HEK293 (cell line): ENCODE results near the gene PSEN1.

Experiments used
- CTCF ChIA-PET: fragments of 350-600 bp; formaldehyde crosslinking; extraction: SDS; loops from one replicate; lab custom pipeline; 2021; ENCODE audit warnings: antibody characterized with exemption; lab: Yijun Ruan, JAX
- POLR2A ChIA-PET: fragments of 300-600 bp; formaldehyde crosslinking; extraction: SDS; loops from one replicate; lab custom pipeline; 2020; ENCODE audit warnings: antibody characterized with exemption, inconsistent platforms; lab: Yijun Ruan, JAX
- H3K27ac ChIP-seq: fragments of 200-500 bp; sonication (Bioruptor generic); 2 replicates; pipeline ENCODE4 v1.5.1; 2014; ENCODE audit warnings: low read depth, low read length, control low read depth, inconsistent platforms; ENCODE audit errors: extremely low read depth
- H3K36me3 ChIP-seq, 2 experiments: fragments of 200-500 bp in 1 of 2; sonication (Bioruptor generic) in 1 of 2; 1 replicate in 1 of 2; 2 replicates in 1 of 2; pipeline ENCODE4 v1.5.1; 2014 to 2017; ENCODE audit warnings: inconsistent platforms in 2 of 2, low read length in 2 of 2; ENCODE audit not compliant: control insufficient read depth in 2 of 2, insufficient read depth in 1 of 2
- H3K4me1 ChIP-seq: fragments of 200-500 bp; sonication (Bioruptor generic); 2 replicates; pipeline ENCODE4 v1.5.1; 2014; ENCODE audit warnings: mild to moderate bottlenecking, low read length, inconsistent platforms; ENCODE audit not compliant: control insufficient read depth, insufficient read depth
- H3K4me3 ChIP-seq: 2 replicates; pipeline ENCODE4 v1.5.1; 2011; ENCODE audit warnings: low read depth, mild to moderate bottlenecking, control low read depth, low read length, moderate library complexity
- H3K9me3 ChIP-seq: fragments of 200-500 bp; sonication (Bioruptor generic); 2 replicates; pipeline ENCODE4 v1.5.1; 2014; ENCODE audit warnings: low read depth, low read length, inconsistent platforms; ENCODE audit not compliant: control insufficient read depth, insufficient read depth
- FEZF1 ChIP-seq: fragments of 450-650 bp; formaldehyde crosslinking; IDR thresholded peaks from 2 replicates; pipeline ENCODE4 v1.5.1; 2016; ENCODE audit warnings: missing biosample characterization, missing genetic modification characterization
- HOXA7 ChIP-seq: sonication (generic); formaldehyde crosslinking; IDR thresholded peaks from 2 replicates; pipeline ENCODE4 v1.8.1; 2022; ENCODE audit warnings: missing genetic modification reagents, borderline replicate concordance
- KLF8 ChIP-seq: fragments of 450-650 bp; formaldehyde crosslinking; IDR thresholded peaks from 2 replicates; pipeline ENCODE4 v1.5.1; 2016; ENCODE audit warnings: missing biosample characterization, missing genetic modification characterization
- RBAK ChIP-seq: fragments of 450-650 bp; formaldehyde crosslinking; IDR thresholded peaks from 2 replicates; pipeline ENCODE4 v1.5.1; 2016; ENCODE audit warnings: missing biosample characterization, missing genetic modification characterization
- SP2 ChIP-seq: fragments of 450-650 bp; formaldehyde crosslinking; IDR thresholded peaks from 2 replicates; pipeline ENCODE4 v1.5.1; 2016; ENCODE audit warnings: missing biosample characterization, missing genetic modification characterization
- ZBTB1 ChIP-seq: fragments of 450-650 bp; formaldehyde crosslinking; IDR thresholded peaks from 2 replicates; pipeline ENCODE4 v1.5.1; 2016; ENCODE audit warnings: missing biosample characterization, missing genetic modification characterization
- ZBTB20 ChIP-seq: fragments of 450-650 bp; formaldehyde crosslinking; IDR thresholded peaks from 2 replicates; pipeline ENCODE4 v1.5.1; 2016; ENCODE audit warnings: missing biosample characterization, missing genetic modification characterization
- ZBTB7A ChIP-seq: fragments of 450-650 bp; formaldehyde crosslinking; IDR thresholded peaks from 2 replicates; pipeline ENCODE4 v1.5.1; 2016; ENCODE audit warnings: low read depth, missing biosample characterization, missing genetic modification characterization
- ZEB2 ChIP-seq: fragments of 450-650 bp; formaldehyde crosslinking; IDR thresholded peaks from 2 replicates; pipeline ENCODE4 v1.5.1; 2016; ENCODE audit warnings: missing biosample characterization, missing genetic modification characterization
- ZNF112 ChIP-seq: fragments of 450-650 bp; formaldehyde crosslinking; IDR thresholded peaks from 2 replicates; pipeline ENCODE4 v1.5.0; 2017; ENCODE audit warnings: missing biosample characterization, missing genetic modification characterization
- ZNF530 ChIP-seq: fragments of 450-650 bp; formaldehyde crosslinking; IDR thresholded peaks from 2 replicates; pipeline ENCODE4 v1.5.1; 2016; ENCODE audit warnings: low read depth, missing biosample characterization, missing genetic modification characterization
- ZNF629 ChIP-seq: fragments of 450-650 bp; formaldehyde crosslinking; IDR thresholded peaks from 2 replicates; pipeline ENCODE4 v1.5.1; 2017; ENCODE audit warnings: missing biosample characterization, missing genetic modification characterization
- ZNF785 ChIP-seq: fragments of 450-650 bp; formaldehyde crosslinking; IDR thresholded peaks from 2 replicates; pipeline ENCODE4 v1.5.1; 2016; ENCODE audit warnings: missing biosample characterization, missing genetic modification characterization
- ZNF792 ChIP-seq: fragments of 450-650 bp; formaldehyde crosslinking; IDR thresholded peaks from 2 replicates; pipeline ENCODE4 v1.5.1; 2016; ENCODE audit warnings: missing biosample characterization, missing genetic modification characterization
- TF ChIP-seq, protein P1 (sequence below): fragments of 450-650 bp; formaldehyde crosslinking; IDR thresholded peaks from 2 replicates; pipeline ENCODE4 v1.5.1; 2017; ENCODE audit warnings: missing biosample characterization, missing genetic modification characterization
- TF ChIP-seq, protein P2 (sequence below): fragments of 450-650 bp; formaldehyde crosslinking; IDR thresholded peaks from 2 replicates; pipeline ENCODE4 v1.5.1; 2016; ENCODE audit warnings: missing biosample characterization, missing genetic modification characterization
- TF ChIP-seq, protein P3 (sequence below): fragments of 450-650 bp; formaldehyde crosslinking; IDR thresholded peaks from 2 replicates; pipeline ENCODE4 v1.5.1; 2016; ENCODE audit warnings: missing biosample characterization, missing genetic modification characterization
- TF ChIP-seq, protein P4 (sequence below): fragments of 450-650 bp; formaldehyde crosslinking; IDR thresholded peaks from 2 replicates; pipeline ENCODE4 v1.5.1; 2016; ENCODE audit warnings: missing biosample characterization, missing genetic modification characterization

The PSEN1 gene

DNA sequence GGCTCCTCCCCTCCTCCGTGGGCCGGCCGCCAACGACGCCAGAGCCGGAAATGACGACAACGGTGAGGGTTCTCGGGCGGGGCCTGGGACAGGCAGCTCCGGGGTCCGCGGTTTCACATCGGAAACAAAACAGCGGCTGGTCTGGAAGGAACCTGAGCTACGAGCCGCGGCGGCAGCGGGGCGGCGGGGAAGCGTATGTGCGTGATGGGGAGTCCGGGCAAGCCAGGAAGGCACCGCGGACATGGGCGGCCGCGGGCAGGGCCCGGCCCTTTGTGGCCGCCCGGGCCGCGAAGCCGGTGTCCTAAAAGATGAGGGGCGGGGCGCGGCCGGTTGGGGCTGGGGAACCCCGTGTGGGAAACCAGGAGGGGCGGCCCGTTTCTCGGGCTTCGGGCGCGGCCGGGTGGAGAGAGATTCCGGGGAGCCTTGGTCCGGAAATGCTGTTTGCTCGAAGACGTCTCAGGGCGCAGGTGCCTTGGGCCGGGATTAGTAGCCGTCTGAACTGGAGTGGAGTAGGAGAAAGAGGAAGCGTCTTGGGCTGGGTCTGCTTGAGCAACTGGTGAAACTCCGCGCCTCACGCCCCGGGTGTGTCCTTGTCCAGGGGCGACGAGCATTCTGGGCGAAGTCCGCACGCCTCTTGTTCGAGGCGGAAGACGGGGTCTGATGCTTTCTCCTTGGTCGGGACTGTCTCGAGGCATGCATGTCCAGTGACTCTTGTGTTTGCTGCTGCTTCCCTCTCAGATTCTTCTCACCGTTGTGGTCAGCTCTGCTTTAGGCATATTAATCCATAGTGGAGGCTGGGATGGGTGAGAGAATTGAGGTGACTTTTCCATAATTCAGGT is at the start of gene PSEN1 (continued):
- TF ChIP-seq, protein P1, sequence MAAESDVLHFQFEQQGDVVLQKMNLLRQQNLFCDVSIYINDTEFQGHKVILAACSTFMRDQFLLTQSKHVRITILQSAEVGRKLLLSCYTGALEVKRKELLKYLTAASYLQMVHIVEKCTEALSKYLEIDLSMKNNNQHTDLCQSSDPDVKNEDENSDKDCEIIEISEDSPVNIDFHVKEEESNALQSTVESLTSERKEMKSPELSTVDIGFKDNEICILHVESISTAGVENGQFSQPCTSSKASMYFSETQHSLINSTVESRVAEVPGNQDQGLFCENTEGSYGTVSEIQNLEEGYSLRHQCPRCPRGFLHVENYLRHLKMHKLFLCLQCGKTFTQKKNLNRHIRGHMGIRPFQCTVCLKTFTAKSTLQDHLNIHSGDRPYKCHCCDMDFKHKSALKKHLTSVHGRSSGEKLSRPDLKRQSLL (tag by site-specific recombination), result peak; percentile 61; the same call in 1 of the 2 replicates
- TF ChIP-seq ZNF792 (no peak), ZNF629 (peak; percentile 74)

DNA sequence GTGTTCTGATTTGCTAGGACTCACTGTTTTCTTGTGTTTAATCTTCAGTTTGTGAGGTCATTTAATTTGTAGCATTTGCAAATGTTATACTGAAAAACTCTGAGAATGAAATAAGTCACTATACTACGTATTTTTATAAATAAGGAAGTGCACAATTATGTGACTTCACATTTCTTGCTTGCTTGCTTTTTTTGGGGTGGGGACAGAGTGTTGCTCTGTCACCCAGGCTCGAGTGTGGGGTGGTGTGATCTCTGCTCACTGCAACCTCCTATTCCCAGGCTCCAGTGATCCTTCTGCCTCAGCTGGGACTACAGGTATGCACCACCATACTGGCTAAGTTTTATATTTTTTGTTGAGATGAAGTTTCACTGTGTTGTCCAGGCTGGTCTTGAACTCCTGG is 45.3 kb upstream of the PSEN1 start:
- ChIA-PET CTCF (no interaction called here), POLR2A (interaction anchor here (0.6 kb wide), 1 partner anchor 45 kb away, joined by 3 read pairs; the partner anchor contains the start of gene PSEN1)
- Histone ChIP-seq H3K36me3 (peaks cover 76 to 79% of the 10 kb centered on the region in 2 experiments), H3K27ac (no peak overlapping the region), H3K9me3 (no peaks in the 10 kb centered on the region), H3K4me3 (no peak overlapping the region), H3K4me1 (no peaks in the 10 kb centered on the region)
- no peak for TF ChIP-seq HOXA7 (CRISPR knock-in tag)
- no peak for TF ChIP-seq ZBTB20 (tag by site-specific recombination)
- TF ChIP-seq, protein P2, sequence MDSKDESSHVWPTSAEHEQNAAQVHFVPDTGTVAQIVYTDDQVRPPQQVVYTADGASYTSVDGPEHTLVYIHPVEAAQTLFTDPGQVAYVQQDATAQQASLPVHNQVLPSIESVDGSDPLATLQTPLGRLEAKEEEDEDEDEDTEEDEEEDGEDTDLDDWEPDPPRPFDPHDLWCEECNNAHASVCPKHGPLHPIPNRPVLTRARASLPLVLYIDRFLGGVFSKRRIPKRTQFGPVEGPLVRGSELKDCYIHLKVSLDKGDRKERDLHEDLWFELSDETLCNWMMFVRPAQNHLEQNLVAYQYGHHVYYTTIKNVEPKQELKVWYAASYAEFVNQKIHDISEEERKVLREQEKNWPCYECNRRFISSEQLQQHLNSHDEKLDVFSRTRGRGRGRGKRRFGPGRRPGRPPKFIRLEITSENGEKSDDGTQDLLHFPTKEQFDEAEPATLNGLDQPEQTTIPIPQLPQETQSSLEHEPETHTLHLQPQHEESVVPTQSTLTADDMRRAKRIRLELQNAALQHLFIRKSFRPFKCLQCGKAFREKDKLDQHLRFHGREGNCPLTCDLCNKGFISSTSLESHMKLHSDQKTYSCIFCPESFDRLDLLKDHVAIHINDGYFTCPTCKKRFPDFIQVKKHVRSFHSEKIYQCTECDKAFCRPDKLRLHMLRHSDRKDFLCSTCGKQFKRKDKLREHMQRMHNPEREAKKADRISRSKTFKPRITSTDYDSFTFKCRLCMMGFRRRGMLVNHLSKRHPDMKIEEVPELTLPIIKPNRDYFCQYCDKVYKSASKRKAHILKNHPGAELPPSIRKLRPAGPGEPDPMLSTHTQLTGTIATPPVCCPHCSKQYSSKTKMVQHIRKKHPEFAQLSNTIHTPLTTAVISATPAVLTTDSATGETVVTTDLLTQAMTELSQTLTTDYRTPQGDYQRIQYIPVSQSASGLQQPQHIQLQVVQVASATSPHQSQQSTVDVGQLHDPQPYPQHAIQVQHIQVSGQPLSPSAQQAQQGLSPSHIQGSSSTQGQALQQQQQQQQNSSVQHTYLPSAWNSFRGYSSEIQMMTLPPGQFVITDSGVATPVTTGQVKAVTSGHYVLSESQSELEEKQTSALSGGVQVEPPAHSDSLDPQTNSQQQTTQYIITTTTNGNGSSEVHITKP (tag by site-specific recombination), result no peak
- no peak for TF ChIP-seq ZNF112 (tag by site-specific recombination)
- no peak for TF ChIP-seq ZNF530
- TF ChIP-seq ZNF792, result no peak
- TF ChIP-seq SP2, result no peak
- TF ChIP-seq, protein P3, sequence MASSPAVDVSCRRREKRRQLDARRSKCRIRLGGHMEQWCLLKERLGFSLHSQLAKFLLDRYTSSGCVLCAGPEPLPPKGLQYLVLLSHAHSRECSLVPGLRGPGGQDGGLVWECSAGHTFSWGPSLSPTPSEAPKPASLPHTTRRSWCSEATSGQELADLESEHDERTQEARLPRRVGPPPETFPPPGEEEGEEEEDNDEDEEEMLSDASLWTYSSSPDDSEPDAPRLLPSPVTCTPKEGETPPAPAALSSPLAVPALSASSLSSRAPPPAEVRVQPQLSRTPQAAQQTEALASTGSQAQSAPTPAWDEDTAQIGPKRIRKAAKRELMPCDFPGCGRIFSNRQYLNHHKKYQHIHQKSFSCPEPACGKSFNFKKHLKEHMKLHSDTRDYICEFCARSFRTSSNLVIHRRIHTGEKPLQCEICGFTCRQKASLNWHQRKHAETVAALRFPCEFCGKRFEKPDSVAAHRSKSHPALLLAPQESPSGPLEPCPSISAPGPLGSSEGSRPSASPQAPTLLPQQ (tag by site-specific recombination), result no peak
- no peak for TF ChIP-seq RBAK (tag by site-specific recombination)

DNA sequence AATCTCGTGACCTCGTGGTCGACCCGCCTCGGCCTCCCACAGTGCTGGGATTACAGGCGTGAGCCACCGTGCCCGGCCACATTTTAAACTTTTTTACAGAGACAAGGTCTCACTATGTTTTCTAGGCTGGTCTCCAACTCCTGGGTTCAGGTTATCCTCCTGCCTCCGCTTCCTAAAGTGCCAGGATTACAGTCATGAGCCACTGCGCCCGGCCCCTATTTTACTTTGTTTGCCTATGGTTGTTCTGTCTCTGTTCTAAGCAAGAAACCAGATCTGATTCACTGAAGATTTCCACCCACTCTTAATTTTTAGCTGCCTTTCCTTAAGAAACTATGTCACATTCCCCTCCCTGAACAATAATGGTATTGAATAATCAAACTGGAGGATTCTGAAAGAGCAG is 38.9 kb upstream of the PSEN1 start:
- H3K36me3 ChIP-seq, result peaks cover 73 to 85% of the 10 kb centered on the region in 2 experiments
- TF ChIP-seq FEZF1 (tag by site-specific recombination) (no peak), ZNF112 (tag by site-specific recombination) (no peak), ZBTB7A (tag by site-specific recombination) (no peak), RBAK (tag by site-specific recombination) (no peak), ZBTB1 (tag by site-specific recombination) (no peak), ZNF785 (tag by site-specific recombination) (no peak), KLF8 (tag by site-specific recombination) (no peak), ZEB2 (tag by site-specific recombination) (no peak)
- TF ChIP-seq, protein P4, sequence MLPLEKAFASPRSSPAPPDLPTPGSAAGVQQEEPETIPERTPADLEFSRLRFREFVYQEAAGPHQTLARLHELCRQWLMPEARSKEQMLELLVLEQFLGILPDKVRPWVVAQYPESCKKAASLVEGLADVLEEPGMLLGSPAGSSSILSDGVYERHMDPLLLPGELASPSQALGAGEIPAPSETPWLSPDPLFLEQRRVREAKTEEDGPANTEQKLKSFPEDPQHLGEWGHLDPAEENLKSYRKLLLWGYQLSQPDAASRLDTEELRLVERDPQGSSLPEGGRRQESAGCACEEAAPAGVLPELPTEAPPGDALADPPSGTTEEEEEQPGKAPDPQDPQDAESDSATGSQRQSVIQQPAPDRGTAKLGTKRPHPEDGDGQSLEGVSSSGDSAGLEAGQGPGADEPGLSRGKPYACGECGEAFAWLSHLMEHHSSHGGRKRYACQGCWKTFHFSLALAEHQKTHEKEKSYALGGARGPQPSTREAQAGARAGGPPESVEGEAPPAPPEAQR (tag by site-specific recombination), result no peak
- TF ChIP-seq, all 188 proteins: peak for 0
- no peaks in the 10 kb centered on the region for H3K9me3 ChIP-seq
- no peak overlapping the region for H3K27ac ChIP-seq
- H3K4me1 ChIP-seq, result no peaks in the 10 kb centered on the region
- ChIA-PET POLR2A (no interaction called here), CTCF (interaction anchor here (0.7 to 0.8 kb wide), 2 partner anchors 9 to 10 kb away, joined by 3 to 5 read pairs; no protein-coding TSS in a partner anchor)
- H3K4me3 ChIP-seq, result no peak overlapping the region
